SK-N-MC (cell line): ENCODE results near the gene VEPH1.

ENCODE experiments used
- EZH2 ChIP-seq: fragments of 200-600 bp; sonication (generic); IDR thresholded peaks from one replicate; pipeline ENCODE4 v1.6.1; 2017; ENCODE audit warnings: antibody characterized with exemption
- FOXP2 ChIP-seq: optimal IDR thresholded peaks from 2 replicates; pipeline ENCODE3; 2011; ENCODE audit warnings: mild to moderate bottlenecking, moderate library complexity; ENCODE audit not compliant: insufficient read depth; ENCODE audit errors: extremely low read length, control extremely low read depth
- POLR2AphosphoS5 ChIP-seq: IDR thresholded peaks from 2 replicates; pipeline ENCODE4 v1.6.1; 2012; ENCODE audit warnings: mild to moderate bottlenecking, low read depth, low read length, borderline replicate concordance

- TF ChIP-seq EZH2, result no peak
- no peak for TF ChIP-seq POLR2AphosphoS5
- TF ChIP-seq FOXP2, result no peak
Observed at GRCh38 chr3:157280786-157281185, 222.4 kb downstream of the VEPH1 start.
